Measurements from ENCODE around the gene ZNF225.
A peak's percentile ranks its signal among the peaks of the same experiment; 100 is the strongest.

Gene ZNF225

GRCh38 chr19:44113138-44113783 is at the start of gene ZNF225:
TSS of gene ZNF225 (plus strand) at chr19:44113399. CDS start at chr19:44115828, 2,429 bp downstream.
- Mint-ChIP-seq H3K27ac (peak within 1 kb of the TSS; percentile 92), H3K27me3 (ENCODE audit: low read depth) (no peaks in the 10 kb centered on the region), H3K4me3 (peak within 1 kb of the TSS; percentile 100), H3K36me3 (ENCODE audit: low read depth) (peaks cover 38% of the 10 kb centered on the region), H3K9me3 (peaks cover 26% of the 10 kb centered on the region), H3K4me1 (ENCODE audit: low read depth) (peaks cover 15% of the 10 kb centered on the region)
- DNase-seq (ENCODE audit: low spot score), result peak; percentile 88

DNA sequence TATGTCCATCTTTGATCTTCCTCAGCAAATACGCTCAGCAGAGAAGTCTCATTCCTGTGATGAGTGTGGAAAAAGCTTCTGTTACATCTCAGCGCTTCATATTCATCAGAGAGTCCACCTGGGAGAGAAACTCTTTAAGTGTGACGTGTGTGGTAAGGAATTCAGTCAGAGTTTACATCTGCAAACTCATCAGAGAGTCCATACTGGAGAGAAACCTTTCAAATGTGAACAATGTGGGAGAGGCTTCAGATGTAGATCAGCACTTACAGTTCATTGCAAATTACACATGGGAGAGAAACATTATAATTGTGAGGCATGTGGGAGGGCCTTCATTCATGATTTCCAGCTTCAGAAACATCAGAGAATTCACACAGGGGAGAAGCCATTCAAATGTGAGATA is 46.9 kb upstream of the ZNF225 start:
- Mint-ChIP-seq H3K4me3 (no peak overlapping the region), H3K4me1 (ENCODE audit: low read depth) (peaks cover 1% of the 10 kb centered on the region), H3K36me3 (ENCODE audit: low read depth) (peaks cover 6% of the 10 kb centered on the region), H3K27me3 (ENCODE audit: low read depth) (no peaks in the 10 kb centered on the region), H3K27ac (no peak overlapping the region), H3K9me3 (peaks cover 55% of the 10 kb centered on the region)
- DNase-seq (ENCODE audit: low spot score), result no peak

DNA sequence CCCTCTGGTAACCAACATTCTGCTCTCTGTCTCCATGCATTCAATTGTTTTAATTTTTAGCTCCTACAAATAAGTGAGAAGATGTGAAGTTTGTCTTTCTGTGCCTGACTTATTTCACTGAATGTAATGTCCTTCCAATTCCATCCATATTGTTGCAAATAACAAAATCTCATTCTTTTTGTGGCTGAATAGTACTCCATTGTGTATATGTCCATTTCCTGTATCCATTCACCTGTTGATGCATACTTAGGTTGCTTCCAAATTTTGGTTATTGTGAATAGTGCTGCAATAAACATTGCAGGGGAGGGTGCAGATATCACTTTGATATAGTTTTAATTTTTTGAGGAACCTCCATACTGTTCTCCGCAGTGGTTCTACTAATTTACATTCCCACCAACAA is 43.8 kb upstream of the ZNF225 start:
- Mint-ChIP-seq H3K4me1 (ENCODE audit: low read depth) (peaks cover 14% of the 10 kb centered on the region), H3K36me3 (ENCODE audit: low read depth) (peaks cover 17% of the 10 kb centered on the region), H3K27ac (no peak overlapping the region), H3K9me3 (peaks cover 60% of the 10 kb centered on the region), H3K27me3 (ENCODE audit: low read depth) (no peaks in the 10 kb centered on the region), H3K4me3 (no peak overlapping the region)
- DNase-seq (ENCODE audit: low spot score), result no peak

DNA sequence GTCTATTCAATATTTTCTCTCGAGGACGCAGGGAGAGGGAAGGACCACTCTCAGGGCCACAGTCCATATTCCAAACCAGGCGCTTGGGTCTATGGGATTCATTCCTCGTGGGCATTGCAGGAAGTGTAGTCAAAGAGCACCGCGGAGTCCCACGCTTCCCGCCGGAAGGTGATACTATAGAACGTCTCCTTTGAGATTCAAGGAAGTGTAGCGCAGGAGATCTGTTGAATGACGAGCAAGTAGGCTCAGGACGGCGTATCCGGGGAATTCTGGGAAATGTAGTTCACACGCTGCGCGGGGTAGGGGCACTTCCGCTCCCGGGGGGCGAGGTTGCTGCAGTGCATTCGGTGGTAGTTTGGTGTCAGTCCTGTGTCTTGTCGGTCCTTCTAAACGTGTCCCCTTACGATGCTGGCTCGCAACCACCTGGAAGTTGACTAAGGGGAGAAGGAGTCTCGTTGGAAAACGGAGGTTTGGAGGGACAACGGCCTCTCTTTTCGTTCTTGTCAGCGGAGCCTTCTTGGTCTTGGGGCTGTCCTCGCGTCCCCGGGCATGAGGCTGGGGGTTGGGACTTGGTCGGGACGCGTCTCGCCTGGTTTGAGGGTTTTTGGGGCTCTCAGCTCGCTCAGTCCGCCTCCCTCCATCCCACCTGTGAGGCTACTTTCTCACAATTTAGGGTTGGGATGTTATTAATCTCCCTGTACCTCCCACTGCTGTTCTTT is 41.2 kb upstream of the ZNF225 start, which contains the start of gene ZNF284:
Gene ZNF284 (plus strand): TSS at position 336 of the 719 bp plus-strand sequence. CDS start 4,231 bp downstream, outside the sequence.
- Mint-ChIP-seq H3K36me3 (ENCODE audit: low read depth) (peaks cover 21% of the 10 kb centered on the region), H3K9me3 (peaks cover 44% of the 10 kb centered on the region), H3K27ac (peak within 1 kb of the TSS; percentile 83), H3K4me1 (ENCODE audit: low read depth) (peaks cover 14% of the 10 kb centered on the region), H3K27me3 (ENCODE audit: low read depth) (no peaks in the 10 kb centered on the region), H3K4me3 (peak within 1 kb of the TSS; percentile 94)
- peak; percentile 82 for DNase-seq (ENCODE audit: low spot score)

DNA sequence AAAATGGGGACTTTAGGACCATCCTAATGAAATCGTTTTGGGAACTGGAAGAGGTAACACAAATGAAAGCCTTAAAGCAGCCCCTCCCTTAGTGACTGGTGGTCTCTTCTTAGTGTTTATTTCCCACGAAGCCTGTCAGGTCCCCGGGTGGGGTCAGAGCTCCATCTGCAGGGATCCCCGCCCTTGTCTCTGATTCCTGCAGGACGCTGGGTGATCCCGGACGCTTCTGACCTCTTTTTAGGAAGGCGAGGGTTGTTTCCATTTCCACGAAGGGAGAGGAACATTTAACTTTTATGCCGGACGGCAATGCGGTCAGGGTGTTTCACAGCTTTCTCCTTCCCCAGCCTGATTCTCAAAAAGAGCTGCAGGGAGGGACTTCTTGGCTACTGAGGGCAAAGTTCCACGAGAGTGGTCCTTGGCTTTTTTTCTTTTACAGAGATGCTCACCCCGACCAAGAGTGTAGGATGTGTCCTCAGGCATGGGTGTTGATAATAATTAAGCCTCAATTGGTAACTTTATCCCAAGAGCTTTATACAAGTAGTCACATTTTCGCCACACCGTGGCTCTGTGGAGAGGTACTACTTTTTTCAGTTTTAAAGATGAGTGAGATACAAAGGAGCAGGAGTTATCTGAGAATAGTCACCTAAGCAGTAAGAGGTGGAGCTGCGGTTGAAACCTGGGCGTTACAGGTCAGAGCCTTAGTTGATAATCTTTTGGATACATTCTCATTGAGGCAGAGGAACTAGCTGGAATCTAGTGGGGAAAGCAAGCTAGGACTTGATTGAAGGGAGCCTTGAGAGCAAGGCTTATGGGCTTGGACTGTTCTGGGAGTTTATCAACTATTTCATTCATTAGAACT is 40.4 kb upstream of the ZNF225 start:
- no peak overlapping the region for H3K27ac Mint-ChIP-seq
- peaks cover 25% of the 10 kb centered on the region for H3K36me3 Mint-ChIP-seq (ENCODE audit: low read depth)
- DNase-seq (ENCODE audit: low spot score), result no peak
- H3K4me1 Mint-ChIP-seq (ENCODE audit: low read depth), result peaks cover 14% of the 10 kb centered on the region
- H3K9me3 Mint-ChIP-seq, result peaks cover 44% of the 10 kb centered on the region
- H3K4me3 Mint-ChIP-seq, result peak overlapping the region; percentile 94
- H3K27me3 Mint-ChIP-seq (ENCODE audit: low read depth), result no peaks in the 10 kb centered on the region

GRCh38 chr19:44076325-44076724 is 36.9 kb upstream of the ZNF225 start:
- Mint-ChIP-seq H3K4me1 (ENCODE audit: low read depth) (peaks cover 12% of the 10 kb centered on the region), H3K9me3 (peaks cover 23% of the 10 kb centered on the region), H3K36me3 (ENCODE audit: low read depth) (peaks cover 28% of the 10 kb centered on the region), H3K27ac (no peak overlapping the region), H3K4me3 (no peak overlapping the region), H3K27me3 (ENCODE audit: low read depth) (no peaks in the 10 kb centered on the region)
- DNase-seq (ENCODE audit: low spot score), result no peak

- H3K27me3 Mint-ChIP-seq (ENCODE audit: low read depth), result no peaks in the 10 kb centered on the region
- H3K27ac Mint-ChIP-seq, result no peak overlapping the region
- no peak for DNase-seq (ENCODE audit: low spot score)
- peaks cover 20% of the 10 kb centered on the region for H3K36me3 Mint-ChIP-seq (ENCODE audit: low read depth)
- peaks cover 12% of the 10 kb centered on the region for H3K9me3 Mint-ChIP-seq
- no peak overlapping the region for H3K4me3 Mint-ChIP-seq
- peaks cover 10% of the 10 kb centered on the region for H3K4me1 Mint-ChIP-seq (ENCODE audit: low read depth)
Observed at GRCh38 chr19:44092108-44092507, 21.1 kb upstream of the ZNF225 start.

DNA sequence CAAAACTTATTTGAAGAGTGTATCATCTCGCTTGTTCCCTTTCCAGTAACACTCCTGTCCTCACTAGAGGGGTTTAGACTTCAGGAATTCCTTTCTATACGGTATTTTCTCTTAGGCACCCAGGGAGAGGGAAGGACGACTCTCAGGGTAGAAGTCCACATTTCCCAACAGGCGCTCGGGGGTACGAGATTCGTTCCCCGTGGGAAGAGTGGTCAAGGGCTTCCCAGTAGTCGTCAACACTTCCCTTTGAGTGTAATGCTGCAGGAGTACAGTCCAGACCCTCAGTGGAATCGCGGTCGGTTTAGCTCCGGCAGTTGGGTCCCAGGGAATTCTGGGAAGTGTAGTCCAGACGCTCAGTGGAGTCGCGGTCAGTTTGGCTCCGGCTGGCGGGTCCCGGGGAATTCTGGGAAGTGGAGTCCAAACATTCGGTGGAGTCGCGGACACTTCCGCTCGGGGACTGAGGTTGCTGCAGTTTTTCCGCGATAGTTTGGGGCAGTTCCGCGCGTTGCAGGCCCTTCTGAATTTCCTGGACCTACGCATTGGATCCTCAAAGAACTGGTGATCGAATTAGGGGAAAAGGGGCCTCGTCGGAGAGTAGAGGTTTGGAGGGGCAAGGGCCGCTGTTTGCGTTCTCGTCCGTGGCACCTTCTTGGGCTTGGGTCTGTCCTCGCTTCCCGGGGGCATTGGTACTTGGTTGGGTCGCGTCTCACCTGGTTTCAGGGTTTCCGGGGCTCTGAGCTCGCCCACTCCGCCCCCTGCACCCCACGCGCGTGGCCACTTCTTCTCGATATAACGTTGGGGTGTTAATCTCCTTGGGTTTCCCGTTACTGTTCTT is 19.1 kb upstream of the ZNF225 start, which contains the start of gene ZNF224:
Gene ZNF224 (plus strand): TSS at position 431 of the 835 bp plus-strand sequence. CDS start 3,513 bp downstream, outside the sequence.
- peak within 1 kb of the TSS; percentile 96 for H3K4me3 Mint-ChIP-seq
- H3K36me3 Mint-ChIP-seq (ENCODE audit: low read depth), result peaks cover 34% of the 10 kb centered on the region
- peak within 1 kb of the TSS; percentile 92 for H3K27ac Mint-ChIP-seq
- H3K27me3 Mint-ChIP-seq (ENCODE audit: low read depth), result no peaks in the 10 kb centered on the region
- peak; percentile 80 for DNase-seq (ENCODE audit: low spot score)
- H3K9me3 Mint-ChIP-seq, result peaks cover 18% of the 10 kb centered on the region
- H3K4me1 Mint-ChIP-seq (ENCODE audit: low read depth), result peaks cover 10% of the 10 kb centered on the region

DNA sequence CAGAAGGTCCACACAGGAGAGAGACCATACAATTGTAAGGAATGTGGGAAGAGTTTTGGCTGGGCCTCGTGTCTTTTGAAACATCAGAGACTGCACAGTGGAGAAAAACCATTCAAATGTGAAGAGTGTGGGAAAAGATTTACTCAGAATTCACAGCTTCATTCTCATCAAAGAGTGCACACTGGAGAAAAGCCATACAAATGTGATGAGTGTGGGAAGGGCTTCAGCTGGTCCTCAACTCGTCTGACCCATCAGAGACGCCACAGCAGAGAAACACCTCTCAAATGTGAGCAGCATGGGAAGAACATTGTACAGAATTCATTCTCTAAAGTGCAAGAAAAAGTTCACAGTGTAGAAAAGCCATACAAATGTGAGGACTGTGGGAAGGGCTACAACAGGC is 5.4 kb upstream of the ZNF225 start:
- no peak for DNase-seq (ENCODE audit: low spot score)
- Mint-ChIP-seq H3K9me3 (peaks cover 68% of the 10 kb centered on the region), H3K4me3 (no peak overlapping the region), H3K27ac (no peak overlapping the region), H3K4me1 (ENCODE audit: low read depth) (peaks cover 8% of the 10 kb centered on the region), H3K36me3 (ENCODE audit: low read depth) (peaks cover 62% of the 10 kb centered on the region), H3K27me3 (ENCODE audit: low read depth) (no peaks in the 10 kb centered on the region)

- DNase-seq (ENCODE audit: low spot score), result no peak
- H3K9me3 Mint-ChIP-seq, result peaks cover 53% of the 10 kb centered on the region
Observed at GRCh38 chr19:44109458-44109857, 3.7 kb upstream of the ZNF225 start.

DNA sequence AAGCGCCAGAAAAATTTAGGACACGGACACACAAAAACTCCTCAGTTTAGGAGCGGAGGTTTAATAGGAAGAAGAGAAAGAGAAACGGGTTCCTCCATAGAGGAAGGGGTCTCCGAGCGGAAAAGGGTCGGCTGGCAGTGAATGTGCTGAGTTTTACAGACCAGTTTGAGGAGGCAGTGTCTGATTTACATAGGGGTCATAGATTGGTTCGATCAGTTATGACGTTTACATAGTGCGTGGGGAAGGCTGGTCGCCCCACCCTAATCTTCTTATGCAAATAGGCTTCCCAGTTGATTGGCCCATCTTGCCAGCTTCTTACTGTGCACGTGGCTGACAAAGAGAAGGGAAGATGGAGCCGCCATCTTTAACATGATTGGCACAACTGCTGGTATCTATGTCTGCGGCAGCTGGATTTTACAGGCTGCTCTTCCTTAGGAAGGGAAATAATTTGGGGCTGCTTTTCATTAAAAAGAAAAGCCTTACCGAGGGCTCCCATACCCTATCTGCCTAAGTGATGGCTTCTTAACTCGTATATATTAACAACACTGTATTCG is 1.2 kb upstream of the ZNF225 start:
- peaks cover 41% of the 10 kb centered on the region for H3K36me3 Mint-ChIP-seq (ENCODE audit: low read depth)
- H3K4me1 Mint-ChIP-seq (ENCODE audit: low read depth), result peaks cover 15% of the 10 kb centered on the region
- H3K9me3 Mint-ChIP-seq, result peaks cover 38% of the 10 kb centered on the region
- peak overlapping the region; percentile 100 for H3K4me3 Mint-ChIP-seq
- H3K27me3 Mint-ChIP-seq (ENCODE audit: low read depth), result no peaks in the 10 kb centered on the region
- DNase-seq (ENCODE audit: low spot score), result no peak
- no peak overlapping the region for H3K27ac Mint-ChIP-seq

More at GRCh38 chr19:44109458-44109857, 3.7 kb upstream of the ZNF225 start:
- H3K4me1 Mint-ChIP-seq (ENCODE audit: low read depth), result peaks cover 13% of the 10 kb centered on the region
- H3K4me3 Mint-ChIP-seq, result no peak overlapping the region
- no peaks in the 10 kb centered on the region for H3K27me3 Mint-ChIP-seq (ENCODE audit: low read depth)
- H3K36me3 Mint-ChIP-seq (ENCODE audit: low read depth), result peaks cover 49% of the 10 kb centered on the region
- H3K27ac Mint-ChIP-seq, result no peak overlapping the region

DNA sequence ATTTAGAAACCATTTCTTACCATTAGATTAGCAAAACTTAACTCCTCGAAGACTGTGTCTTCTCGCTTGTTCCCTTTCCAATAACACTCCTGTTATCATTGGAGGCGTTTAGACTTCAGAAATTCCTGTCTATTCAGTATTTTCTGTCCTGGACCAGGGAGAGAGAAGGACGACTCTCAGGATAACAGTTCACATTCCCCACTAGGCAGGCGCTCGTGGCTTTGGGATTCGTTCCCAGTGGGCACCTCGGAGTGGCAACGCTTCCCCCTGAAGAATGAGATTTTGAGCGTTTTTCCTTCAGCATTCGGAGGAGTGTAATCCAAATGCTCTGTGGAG is 429 bp upstream of the ZNF225 start:
- Mint-ChIP-seq H3K27me3 (ENCODE audit: low read depth) (no peaks in the 10 kb centered on the region), H3K27ac (peak overlapping the region; percentile 92), H3K9me3 (peaks cover 30% of the 10 kb centered on the region), H3K4me3 (peak overlapping the region; percentile 100), H3K4me1 (ENCODE audit: low read depth) (peaks cover 15% of the 10 kb centered on the region), H3K36me3 (ENCODE audit: low read depth) (peaks cover 39% of the 10 kb centered on the region)
- no peak for DNase-seq (ENCODE audit: low spot score)

All from T-helper 2 cell treated with Interferon-gamma antibody and Interleukin-4, amounts not matched to agents 5 μg/mL and 100 μg/mL, for 36 hours (primary cell).